Measurements from ENCODE around the gene CTNNA1. TPM values are rescaled to one million over a fixed set of nuclear protein-coding genes. Genes with fewer than 3 reads are reported as not detected.
"Not testable (repeated sequence)": the region's sequence is repeated elsewhere in the genome, so short reads cannot be mapped to it uniquely, and the experiment has no call there.

CTNNA1 gene
- total RNA-seq, 2 experiments from 2014 or later, result 88.1 to 92.6 TPM

DNA sequence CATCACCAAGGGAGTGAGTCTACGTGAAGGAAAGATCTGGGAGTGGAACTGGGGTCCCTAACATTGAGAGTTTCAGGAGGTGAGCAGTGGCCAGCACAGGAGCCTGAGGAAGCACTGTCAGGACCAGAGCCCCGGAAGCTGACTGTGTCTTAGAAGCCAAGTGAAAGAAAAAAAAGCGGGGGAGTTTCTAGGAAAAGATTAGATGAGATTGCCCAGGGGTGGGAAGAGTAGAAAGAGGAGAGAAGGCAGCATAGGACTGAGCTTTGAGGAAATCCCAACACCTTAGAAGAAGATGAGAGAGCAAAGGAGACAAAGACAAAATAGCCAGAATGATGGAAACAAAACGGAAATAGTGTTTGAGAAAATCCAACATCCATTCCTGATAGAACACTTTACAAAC is 158.9 kb downstream of the CTNNA1 start:
- POLR2A ChIA-PET, result no interaction called here
- CTCF ChIA-PET, result no interaction called here

DNA sequence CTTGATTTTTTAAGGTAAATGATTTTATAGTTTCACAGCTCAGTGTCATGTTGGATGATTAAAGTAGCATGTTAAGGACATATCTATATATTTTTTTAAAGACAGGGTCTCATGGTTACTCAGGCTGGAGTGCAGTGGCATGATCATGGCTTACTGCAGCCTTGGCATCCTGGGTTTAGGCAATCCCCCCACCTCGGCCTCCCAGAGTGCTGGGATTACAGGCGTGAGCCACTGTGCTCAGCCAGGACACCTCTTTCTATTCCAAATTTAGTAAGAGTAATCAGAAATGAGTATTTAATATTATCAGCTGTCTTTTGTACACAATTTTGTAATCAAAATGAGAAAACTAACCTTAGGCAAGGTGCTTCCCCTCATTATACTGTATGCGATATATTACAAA is 160.5 kb downstream of the CTNNA1 start:
- CTCF ChIA-PET, result interaction anchor here (0.5 kb wide), 1 partner anchor 802 kb away, joined by 5 read pairs; no protein-coding TSS in a partner anchor
- POLR2A ChIA-PET, result no interaction called here

DNA sequence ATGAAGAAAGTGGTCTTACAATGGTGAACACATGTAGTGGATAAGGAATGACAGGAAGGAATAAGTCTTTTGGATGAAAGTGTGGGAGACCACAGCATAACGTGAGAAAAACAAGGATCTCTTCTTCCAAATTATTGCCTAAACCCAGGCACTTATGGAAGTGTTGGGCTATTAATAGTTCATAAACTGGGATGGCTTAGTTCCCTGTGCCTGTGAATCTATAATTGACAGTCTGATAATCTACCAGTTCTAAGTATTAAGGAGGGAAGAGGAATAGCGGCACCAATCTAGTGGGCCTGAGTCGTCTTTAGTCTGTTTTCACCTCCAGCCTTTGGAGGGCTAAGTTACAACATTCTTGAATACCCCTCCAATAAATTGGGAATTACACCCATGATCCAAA is 161.1 kb downstream of the CTNNA1 start:
- ChIA-PET POLR2A (no interaction called here), CTCF (no interaction called here)

DNA sequence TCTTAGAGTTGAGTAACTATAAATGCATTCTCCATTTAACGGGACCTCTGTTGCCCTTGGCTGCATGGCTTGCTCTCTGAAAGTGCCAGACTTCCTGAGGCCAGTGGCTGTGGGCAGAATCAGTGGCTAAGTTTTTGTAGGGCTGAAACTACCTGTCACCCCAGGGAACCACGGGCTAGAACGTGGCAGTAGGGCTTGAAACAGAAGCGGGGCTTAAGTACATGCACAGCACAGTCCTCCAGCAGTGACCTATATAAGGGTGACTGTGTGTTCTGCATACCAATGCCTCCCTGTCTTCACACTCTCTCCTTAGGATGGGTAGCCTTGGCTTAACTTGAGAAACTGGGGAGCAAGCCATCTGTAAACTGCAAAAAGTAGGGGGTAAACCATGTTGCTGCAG is 165.5 kb downstream of the CTNNA1 start:
- POLR2A ChIA-PET, result no interaction called here
- CTCF ChIA-PET, result no interaction called here

DNA sequence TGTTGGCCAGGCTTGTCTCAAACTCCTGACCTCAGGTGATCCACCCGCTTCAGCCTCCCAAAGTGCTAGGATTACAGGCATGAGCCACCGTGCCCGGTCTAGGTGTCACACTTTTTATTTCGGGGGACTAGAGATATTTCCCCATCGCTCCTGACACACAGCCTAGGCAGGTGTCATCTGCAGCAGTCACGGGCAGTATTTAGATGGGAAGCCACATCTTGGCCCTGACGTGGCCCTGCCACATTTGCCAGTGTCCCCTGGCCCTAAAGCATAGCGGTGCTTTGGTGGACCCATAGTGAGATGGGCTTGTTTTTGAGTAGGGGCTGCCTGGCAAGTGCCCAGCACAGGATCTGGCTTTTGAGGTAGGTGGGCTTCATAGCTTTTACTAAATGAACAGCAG is 167.0 kb downstream of the CTNNA1 start:
- ChIA-PET CTCF (interaction anchor here (0.6 kb wide), 1 partner anchor 120 kb away, joined by 4 read pairs; no protein-coding TSS in a partner anchor), POLR2A (interaction anchor here (0.6 kb wide), 1 partner anchor 223 kb away, joined by 3 read pairs; no protein-coding TSS in a partner anchor)

DNA sequence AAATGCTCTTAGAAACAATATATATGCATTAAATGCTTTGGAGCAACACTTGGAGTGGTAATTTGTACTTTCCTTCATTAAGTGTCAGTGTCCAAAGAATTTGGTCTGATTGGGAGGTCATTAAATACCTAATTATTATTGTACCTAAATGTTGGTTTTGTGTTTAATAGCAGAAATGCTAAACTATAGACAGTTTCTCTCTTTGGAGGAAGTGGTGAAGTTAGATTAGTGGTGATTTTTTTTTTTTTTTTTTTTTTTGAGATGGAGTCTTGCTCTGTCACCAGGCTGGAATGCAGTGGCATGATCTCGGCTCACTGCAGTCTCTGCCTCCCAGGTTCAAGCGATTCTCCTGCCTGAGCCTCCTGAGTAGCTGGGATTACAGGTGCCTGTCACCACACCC is 168.1 kb downstream of the CTNNA1 start:
- POLR2A ChIA-PET, result not testable (repeated sequence)

DNA sequence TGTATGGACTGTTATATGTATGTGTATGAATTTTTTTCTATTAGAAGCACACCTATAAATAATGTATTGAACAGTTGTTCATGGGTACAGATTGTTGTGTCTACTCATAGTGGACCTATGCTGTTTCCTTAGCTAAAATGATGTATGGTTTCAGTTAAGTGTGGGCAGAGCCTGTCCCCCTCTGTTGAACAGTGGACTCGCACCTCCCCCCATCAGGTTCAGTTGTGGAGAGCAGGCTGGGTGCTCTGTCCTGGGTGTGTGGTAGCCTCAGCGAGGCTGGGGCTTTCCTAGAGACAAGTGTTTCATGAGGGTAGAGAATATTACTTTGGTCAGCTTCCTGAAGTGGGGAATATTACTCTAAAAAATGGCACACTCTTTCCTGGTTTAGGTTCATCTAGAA is 169.3 kb downstream of the CTNNA1 start:
- POLR2A ChIA-PET, result no interaction called here
- CTCF ChIA-PET, result no interaction called here

More for the DNA sequence above, 168.1 kb downstream of the CTNNA1 start:
- CTCF ChIA-PET, result not testable (repeated sequence)

DNA sequence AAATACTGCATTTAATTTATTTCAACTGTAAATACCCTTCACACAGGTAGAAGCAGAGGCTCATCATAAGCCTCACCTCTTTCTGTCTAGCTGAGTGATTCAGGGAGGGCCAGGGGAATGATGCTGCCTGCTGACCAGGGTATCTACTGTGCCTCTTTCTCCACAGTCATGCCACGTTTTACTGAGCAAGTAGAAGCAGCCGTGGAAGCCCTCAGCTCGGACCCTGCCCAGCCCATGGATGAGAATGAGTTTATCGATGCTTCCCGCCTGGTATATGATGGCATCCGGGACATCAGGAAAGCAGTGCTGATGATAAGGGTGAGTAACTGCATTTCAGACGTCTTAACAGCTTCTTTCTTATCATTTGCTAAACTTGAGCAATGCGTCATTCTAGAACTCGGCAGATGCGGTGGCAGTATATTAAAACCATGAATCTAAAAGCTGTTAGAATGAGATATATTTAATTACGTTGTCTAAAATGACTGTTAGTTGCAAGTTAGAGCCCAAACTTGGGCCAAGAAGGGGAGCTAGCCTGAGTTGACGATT is 171.9 kb downstream of the CTNNA1 start:
- CTCF ChIA-PET, result no interaction called here
- POLR2A ChIA-PET, result no interaction called here

DNA sequence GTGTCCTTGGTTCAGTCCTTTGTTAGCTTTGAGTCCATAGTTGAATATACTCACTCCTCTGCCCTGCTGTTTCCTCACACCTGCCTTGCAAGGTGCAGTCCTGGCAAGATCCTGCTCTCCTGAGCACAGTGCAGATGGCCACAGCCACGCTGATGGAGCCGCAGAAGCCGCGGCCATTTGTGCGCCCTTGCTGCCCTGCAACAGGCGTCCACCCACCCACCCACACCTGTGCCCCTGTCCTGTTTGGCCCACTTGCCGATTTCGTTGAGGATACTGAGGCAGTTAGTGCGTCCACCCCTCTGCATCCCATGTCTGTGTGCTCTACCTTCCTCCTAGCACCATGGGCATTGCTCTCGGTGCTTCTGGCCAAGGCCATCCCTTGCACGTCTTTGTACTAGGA is 173.0 kb downstream of the CTNNA1 start:
- ChIA-PET CTCF (no interaction called here), POLR2A (no interaction called here)

DNA sequence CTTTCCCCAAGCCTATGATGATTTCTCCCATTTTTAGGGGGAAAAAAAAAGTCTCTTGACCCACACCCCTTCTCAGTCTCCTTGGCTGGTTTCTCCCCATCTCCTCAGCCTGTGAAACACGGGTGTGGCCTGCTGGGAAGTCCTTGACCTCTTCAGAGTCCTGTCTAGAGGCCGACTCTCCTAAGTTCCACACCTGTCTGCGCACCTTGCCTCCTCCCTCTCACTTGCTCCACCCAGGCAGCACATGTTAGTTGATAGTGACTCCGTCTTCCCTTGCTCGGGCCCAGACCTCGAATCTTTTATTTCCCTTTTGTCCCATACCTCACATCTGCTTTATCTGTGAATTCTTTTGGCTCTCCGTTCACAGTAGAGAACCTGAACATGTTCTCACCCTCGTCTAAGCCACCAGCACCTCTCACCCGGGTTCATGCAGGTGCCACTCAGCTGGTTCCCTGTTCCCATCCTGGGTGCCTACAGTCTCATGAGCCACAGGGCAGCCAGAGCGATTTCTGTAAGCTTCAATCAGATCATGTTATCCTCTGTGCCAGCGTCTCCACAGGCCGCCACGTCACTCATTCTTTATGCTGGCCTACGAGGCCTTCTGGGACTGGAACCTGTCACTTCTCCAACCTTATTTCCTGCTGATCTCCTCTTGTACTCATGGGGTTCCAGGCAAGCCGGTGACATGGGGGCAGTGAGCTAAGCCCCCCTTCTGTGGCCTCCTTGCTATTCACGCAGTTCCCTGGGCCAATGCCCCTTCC is 173.6 kb downstream of the CTNNA1 start:
- ChIA-PET POLR2A (no interaction called here), CTCF (no interaction called here)

DNA sequence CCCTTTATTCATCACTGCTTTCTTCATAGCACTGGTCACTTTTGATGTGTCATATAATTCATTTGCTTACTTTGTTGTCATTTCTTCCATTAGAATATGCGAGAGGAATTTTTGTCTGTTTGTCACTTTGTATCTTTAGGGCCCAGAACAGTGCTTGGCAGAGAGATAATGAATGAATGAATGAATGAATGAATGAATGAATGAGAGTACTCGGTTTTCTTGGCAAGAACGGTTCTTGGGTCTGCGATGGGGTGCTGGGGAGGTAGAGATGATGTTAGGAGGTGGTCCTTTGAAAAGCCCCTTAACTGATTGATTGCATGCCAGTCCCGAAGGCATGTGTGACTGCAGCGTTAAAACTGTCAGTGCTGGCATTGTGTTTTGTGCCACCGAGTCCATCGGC is 174.3 kb downstream of the CTNNA1 start:
- CTCF ChIA-PET, result interaction anchor here (0.6 kb wide), 1 partner anchor 49 kb away, joined by 3 read pairs; no protein-coding TSS in a partner anchor
- POLR2A ChIA-PET, result no interaction called here

DNA sequence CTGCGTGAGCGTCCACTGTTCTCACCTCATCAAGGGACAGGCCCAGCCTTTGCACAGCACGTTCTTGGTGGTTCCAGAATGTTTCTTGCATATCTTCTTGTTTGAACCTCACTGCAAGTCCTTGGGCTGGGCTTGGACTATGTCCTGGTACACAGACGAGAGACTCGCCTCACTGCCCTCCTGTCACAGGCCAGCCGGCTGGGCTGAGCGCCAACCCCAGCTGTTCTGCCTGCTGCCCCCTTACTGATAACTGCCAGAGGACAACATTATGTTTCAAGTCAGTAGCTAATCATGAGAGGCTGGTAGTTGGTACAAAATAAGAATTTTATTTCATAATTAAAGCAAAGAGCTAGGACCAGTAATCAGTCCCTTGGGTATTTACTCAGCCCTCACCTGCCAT is 174.8 kb downstream of the CTNNA1 start:
- ChIA-PET POLR2A (no interaction called here), CTCF (interaction anchor here (0.6 kb wide), 1 partner anchor 49 kb away, joined by 3 read pairs; no protein-coding TSS in a partner anchor)

DNA sequence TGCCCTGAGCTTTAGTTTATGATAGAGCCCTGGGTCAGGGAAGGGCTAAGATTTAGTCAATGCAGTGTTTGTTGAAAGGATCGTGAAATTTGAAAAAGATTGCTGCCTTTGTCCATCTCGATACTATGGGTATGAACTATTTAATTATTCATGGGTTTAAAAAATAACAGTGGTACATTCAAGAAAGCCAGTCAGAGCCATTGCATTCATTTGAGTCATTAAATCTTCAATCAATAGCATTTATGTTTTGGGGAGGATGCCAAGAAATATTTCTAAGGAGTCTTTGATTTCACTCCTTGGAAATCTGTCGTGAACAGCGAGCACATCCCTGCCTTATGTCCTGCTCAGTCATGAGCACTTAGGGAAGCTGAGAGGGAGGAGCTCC is 176.3 kb downstream of the CTNNA1 start:
- POLR2A ChIA-PET, result no interaction called here
- CTCF ChIA-PET, result no interaction called here

DNA sequence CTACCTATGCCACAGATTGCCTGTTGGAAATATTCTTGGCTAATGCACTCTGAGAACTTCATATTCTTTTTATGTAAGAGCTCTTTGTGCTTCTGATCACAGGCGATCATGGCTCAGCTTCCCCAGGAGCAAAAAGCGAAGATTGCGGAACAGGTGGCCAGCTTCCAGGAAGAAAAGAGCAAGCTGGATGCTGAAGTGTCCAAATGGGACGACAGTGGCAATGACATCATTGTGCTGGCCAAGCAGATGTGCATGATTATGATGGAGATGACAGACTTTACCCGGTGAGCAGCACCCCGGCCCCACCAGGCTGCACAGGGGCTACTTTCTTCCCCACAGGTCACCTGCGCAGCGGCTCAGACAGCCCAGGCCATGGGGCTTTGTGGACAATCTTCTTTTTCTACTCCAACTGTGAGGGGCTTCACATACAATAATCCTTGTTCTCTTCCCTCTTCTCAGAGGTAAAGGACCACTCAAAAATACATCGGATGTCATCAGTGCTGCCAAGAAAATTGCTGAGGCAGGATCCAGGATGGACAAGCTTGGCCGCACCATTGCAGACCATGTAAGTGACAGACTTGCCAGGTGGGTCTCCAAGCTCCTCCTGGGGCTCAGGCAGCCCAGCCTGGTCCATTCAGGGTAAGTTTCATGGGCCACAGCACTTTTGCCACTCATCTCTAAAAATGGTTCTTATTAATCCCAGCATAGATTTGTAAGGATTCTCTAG is 177.3 kb downstream of the CTNNA1 start:
- ChIA-PET CTCF (no interaction called here), POLR2A (no interaction called here)

DNA sequence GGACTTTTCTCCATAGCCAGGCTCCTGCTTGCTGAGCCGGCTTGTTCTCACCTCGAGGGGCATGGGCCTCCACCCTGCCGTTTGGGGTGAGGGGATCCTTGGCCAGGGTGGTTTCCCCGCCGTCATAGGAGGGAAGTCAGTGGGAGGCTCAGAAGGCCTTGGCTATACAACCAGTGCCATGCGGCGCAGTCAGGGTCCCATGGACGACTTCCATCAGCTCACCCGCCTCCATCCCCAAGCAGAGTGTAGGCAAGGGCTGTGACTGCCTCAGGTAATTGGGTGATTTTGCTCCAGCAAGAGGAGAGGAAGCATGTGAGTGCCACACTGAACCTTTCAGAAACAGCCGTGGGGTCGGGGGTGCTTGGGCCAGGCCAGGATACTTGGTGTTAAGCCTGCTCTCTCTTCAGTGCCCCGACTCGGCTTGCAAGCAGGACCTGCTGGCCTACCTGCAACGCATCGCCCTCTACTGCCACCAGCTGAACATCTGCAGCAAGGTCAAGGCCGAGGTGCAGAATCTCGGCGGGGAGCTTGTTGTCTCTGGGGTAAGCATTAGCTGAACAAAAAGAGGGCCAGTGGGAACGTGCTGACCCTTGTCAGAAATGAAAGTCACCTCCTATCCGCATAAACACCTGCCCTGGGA is 179.1 kb downstream of the CTNNA1 start:
- POLR2A ChIA-PET, result no interaction called here
- CTCF ChIA-PET, result interaction anchor here (0.6 to 1.2 kb wide), 2 partner anchors 22 to 85 kb away, joined by 3 to 4 read pairs; no protein-coding TSS in a partner anchor

DNA sequence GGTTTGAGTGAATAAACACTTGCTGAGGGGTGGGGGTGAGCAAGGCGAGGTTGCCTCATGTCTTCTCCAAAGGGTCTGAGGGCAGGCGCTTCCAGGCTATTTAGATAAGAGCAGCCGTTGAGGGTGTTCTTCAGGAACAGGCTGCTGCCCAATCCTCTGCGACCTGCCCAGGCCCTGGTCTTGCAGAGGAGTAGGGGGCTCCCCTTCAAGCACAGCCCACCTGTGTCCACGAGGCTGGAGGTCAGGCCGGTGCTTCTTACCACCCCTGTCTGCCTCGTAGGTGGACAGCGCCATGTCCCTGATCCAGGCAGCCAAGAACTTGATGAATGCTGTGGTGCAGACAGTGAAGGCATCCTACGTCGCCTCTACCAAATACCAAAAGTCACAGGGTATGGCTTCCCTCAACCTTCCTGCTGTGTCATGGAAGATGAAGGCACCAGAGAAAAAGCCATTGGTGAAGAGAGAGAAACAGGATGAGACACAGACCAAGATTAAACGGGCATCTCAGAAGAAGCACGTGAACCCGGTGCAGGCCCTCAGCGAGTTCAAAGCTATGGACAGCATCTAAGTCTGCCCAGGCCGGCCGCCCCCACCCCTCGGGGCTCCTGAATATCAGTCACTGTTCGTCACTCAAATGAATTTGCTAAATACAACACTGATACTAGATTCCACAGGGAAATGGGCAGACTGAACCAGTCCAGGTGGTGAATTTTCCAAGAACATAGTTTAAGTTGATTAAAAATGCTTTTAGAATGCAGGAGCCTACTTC is 180.5 kb downstream of the CTNNA1 start:
- ChIA-PET CTCF (no interaction called here), POLR2A (no interaction called here)

DNA sequence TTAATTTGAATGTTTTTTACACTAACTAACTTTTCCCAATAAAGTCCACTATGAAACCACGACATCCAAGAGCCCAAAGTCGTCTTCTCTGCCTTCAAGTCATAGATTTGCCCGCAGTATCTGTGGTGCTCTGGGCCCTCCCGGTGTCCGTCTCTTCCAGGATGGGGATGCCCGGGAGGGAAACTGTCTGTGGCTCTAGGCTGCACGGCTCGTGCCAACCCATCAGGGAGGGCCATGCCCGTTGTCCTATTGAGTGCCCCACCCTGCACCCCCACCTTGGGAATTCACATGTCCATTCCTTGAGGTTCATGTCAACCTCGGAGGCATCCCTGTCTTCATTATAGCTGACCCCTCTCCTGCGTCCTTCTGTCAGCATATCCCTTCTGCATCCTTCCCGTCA is 181.7 kb downstream of the CTNNA1 start:
- ChIA-PET POLR2A (no interaction called here), CTCF (no interaction called here)

DNA sequence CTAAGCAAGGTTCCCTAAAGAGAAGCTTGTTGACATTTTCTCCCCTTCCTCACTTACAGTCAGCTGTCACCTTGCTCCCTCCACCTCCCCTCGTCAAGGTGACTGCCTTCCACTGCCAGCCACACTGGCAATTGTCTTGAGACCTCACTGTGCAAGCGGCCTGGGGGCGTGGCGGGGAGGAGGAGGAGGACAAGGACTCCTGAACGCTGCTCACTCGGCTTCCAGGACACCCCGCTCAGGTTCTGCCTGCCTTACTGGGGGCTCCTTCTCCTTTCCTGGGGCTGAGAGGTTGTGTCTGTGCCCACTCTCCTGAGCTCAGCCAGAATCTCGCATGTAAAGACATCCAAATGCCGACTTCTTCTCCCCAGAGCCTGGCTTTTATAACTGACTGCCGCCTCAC is 182.2 kb downstream of the CTNNA1 start:
- POLR2A ChIA-PET, result no interaction called here
- CTCF ChIA-PET, result no interaction called here

DNA sequence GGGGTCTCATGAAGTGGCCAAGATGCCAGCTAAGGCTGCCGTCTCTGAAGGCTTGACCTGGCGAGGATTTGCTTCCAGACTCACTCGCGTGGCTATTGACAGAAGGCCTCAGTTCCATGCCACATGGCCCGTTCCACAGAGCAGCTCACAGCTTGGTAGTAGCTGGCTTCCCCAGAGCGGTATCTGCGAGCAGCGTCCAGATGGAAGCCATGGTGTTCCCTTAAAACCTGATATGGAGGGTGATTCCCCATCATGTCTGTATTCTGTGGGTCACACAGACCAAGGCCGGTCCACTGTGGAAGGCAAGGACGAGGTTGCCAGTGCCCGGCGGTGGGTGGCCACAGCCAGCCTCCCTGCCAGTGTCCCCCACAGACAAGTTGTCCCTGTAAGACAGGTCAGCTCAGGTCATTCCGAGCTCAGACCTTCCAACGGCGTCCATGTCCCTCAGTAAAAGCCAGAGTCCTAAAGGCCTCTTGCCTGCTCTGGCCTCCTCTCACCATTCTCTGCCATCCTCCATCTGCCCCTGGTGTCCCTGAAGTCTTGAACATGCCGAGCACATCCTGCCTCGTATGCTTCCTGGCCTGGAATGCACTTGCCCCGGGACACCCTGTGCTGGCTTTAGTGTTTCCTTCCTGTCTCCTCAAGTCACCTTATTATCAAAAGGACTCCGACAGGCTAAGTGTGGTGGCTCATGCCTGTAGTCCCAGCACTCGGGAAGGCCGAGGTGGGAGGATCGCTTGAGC is 183.2 kb downstream of the CTNNA1 start:
- POLR2A ChIA-PET, result no interaction called here

More for the DNA sequence above, 183.2 kb downstream of the CTNNA1 start:
- CTCF ChIA-PET, result no interaction called here
